Upper lobe of right lung (tissue), 1 donor: ENCODE measurements around the gene LPP. TPM values are rescaled to one million over a fixed set of nuclear protein-coding genes. Genes with fewer than 3 reads are reported as not detected.

ENCODE experiments used
- ATAC-seq: fragments of 200-7000 bp; cut with Tn5 transposase; one replicate; pipeline ENCODE4 v1.9.1; 2020; ENCODE audit warnings: mild to moderate bottlenecking, moderate library complexity
- DNase-seq: peaks from one replicate; pipeline ENCODE4 v3.0.0-alpha.2; 2020
- H3K27ac ChIP-seq: fragments of 200-600 bp; one replicate; pipeline ENCODE4 v1.8.0; 2022
- H3K27me3 ChIP-seq: fragments of 200-600 bp; one replicate; pipeline ENCODE4 v1.8.0; 2022; ENCODE audit warnings: mild to moderate bottlenecking
- H3K36me3 ChIP-seq: fragments of 200-600 bp; one replicate; pipeline ENCODE4 v1.8.0; 2022
- H3K4me1 ChIP-seq: fragments of 200-600 bp; one replicate; pipeline ENCODE4 v1.8.0; 2022
- H3K4me3 ChIP-seq: fragments of 200-600 bp; one replicate; pipeline ENCODE4 v1.8.0; 2022; ENCODE audit warnings: mild to moderate bottlenecking
- H3K9me3 ChIP-seq: fragments of 200-600 bp; one replicate; pipeline ENCODE4 v1.8.0; 2022
- CTCF ChIP-seq: fragments of 200-600 bp; IDR thresholded peaks from one replicate; pipeline ENCODE4 v1.8.0; 2022; ENCODE audit warnings: antibody characterized with exemption
- intact Hi-C: fragments of 100-400 bp; cut with DNase I; formaldehyde crosslinking; loops from one replicate; pipeline ENCODE4 v1.11.0; 2022
- total RNA-seq: library from RNA; stranded (reverse); fragmentation: NEBNext Ultra II Directional; extraction: Animal tissue kit (Norgen Biotek cat#: 25700); gene quantifications from one replicate; pipeline ENCODE4 v1.2.1, GENCODE V29; 2021
- donor health status: DM: no; HTN: yes; CAD: no; lungs with severe emphysema.

Gene LPP
- total RNA-seq, 1 donor from 2014 or later, result 191 TPM

- no peak for DNase-seq
- H3K27ac ChIP-seq, result no peak overlapping the region
Observed at GRCh38 chr3:188769831-188770230, 615.9 kb downstream of the LPP start.

GRCh38 chr3:188772886-188773285 is 618.9 kb downstream of the LPP start:
- peaks cover 13% of the 10 kb centered on the region for H3K4me1 ChIP-seq
- H3K36me3 ChIP-seq, result no peaks in the 10 kb centered on the region
- H3K27me3 ChIP-seq, result no peaks in the 10 kb centered on the region
- DNase-seq, result no peak
- no peak overlapping the region for H3K27ac ChIP-seq
- no peak for TF ChIP-seq CTCF
- intact Hi-C loops, result no loop called here
- ATAC-seq, result peak; percentile 92
- H3K4me3 ChIP-seq, result no peak overlapping the region
- H3K9me3 ChIP-seq, result no peaks in the 10 kb centered on the region

More at GRCh38 chr3:188769831-188770230, 615.9 kb downstream of the LPP start:
- TF ChIP-seq CTCF, result no peak
- no peaks in the 10 kb centered on the region for H3K9me3 ChIP-seq
- no peaks in the 10 kb centered on the region for H3K27me3 ChIP-seq
- intact Hi-C loops, result no loop called here
- ATAC-seq, result no peak
- H3K4me3 ChIP-seq, result no peak overlapping the region
- H3K36me3 ChIP-seq, result no peaks in the 10 kb centered on the region
- H3K4me1 ChIP-seq, result peaks cover 11% of the 10 kb centered on the region

GRCh38 chr3:188775412-188775811 is 621.5 kb downstream of the LPP start:
- DNase-seq (no peak), ATAC-seq (no peak)
- TF ChIP-seq CTCF, result no peak
- Histone ChIP-seq H3K4me1 (peaks cover 32% of the 10 kb centered on the region), H3K27ac (no peak overlapping the region), H3K27me3 (no peaks in the 10 kb centered on the region), H3K9me3 (no peaks in the 10 kb centered on the region), H3K4me3 (no peak overlapping the region), H3K36me3 (no peaks in the 10 kb centered on the region)
- intact Hi-C loops, result no loop called here

GRCh38 chr3:188776447-188776846 is 622.5 kb downstream of the LPP start:
- H3K27ac ChIP-seq, result no peak overlapping the region
- no peaks in the 10 kb centered on the region for H3K36me3 ChIP-seq
- H3K27me3 ChIP-seq, result no peaks in the 10 kb centered on the region
- DNase-seq, result no peak
- ATAC-seq, result no peak
- intact Hi-C loops, result no loop called here
- no peak for TF ChIP-seq CTCF
- H3K4me3 ChIP-seq, result no peak overlapping the region
- peaks cover 38% of the 10 kb centered on the region for H3K4me1 ChIP-seq
- no peaks in the 10 kb centered on the region for H3K9me3 ChIP-seq

GRCh38 chr3:188778091-188778852 is 624.3 kb downstream of the LPP start:
- Histone ChIP-seq H3K36me3 (no peaks in the 10 kb centered on the region), H3K4me1 (peaks cover 44% of the 10 kb centered on the region), H3K27ac (no peak overlapping the region), H3K4me3 (no peak overlapping the region), H3K27me3 (no peaks in the 10 kb centered on the region), H3K9me3 (no peaks in the 10 kb centered on the region)
- TF ChIP-seq CTCF, result no peak
- ATAC-seq (no peak), DNase-seq (no peak)
- intact Hi-C loops, result no loop called here
